HG03045 (cell line): ENCODE measurements around the gene RAPGEF5.
A peak's percentile ranks its signal among the peaks of the same experiment; 100 is the strongest.
"Not testable (repeated sequence)": the region's sequence is repeated elsewhere in the genome, so short reads cannot be mapped to it uniquely, and the experiment has no call there.

Experiments used
- ATAC-seq: cut with Tn5 transposase; IDR thresholded peaks from one replicate; pipeline ENCODE4 v1.9.1; 2021; ENCODE audit warnings: mild to moderate bottlenecking, moderate library complexity; ENCODE audit not compliant: unreplicated experiment

Gene RAPGEF5

GRCh38 chr7:22094413-22095342, 262.3 kb downstream of the RAPGEF5 start:
- no peak for ATAC-seq

GRCh38 chr7:22093936-22094335, 263.0 kb downstream of the RAPGEF5 start:
- ATAC-seq, result no peak

- no peak for ATAC-seq
These were observed 264.0 kb downstream of the RAPGEF5 start for GRCh38 chr7:22093001-22093400.

DNA sequence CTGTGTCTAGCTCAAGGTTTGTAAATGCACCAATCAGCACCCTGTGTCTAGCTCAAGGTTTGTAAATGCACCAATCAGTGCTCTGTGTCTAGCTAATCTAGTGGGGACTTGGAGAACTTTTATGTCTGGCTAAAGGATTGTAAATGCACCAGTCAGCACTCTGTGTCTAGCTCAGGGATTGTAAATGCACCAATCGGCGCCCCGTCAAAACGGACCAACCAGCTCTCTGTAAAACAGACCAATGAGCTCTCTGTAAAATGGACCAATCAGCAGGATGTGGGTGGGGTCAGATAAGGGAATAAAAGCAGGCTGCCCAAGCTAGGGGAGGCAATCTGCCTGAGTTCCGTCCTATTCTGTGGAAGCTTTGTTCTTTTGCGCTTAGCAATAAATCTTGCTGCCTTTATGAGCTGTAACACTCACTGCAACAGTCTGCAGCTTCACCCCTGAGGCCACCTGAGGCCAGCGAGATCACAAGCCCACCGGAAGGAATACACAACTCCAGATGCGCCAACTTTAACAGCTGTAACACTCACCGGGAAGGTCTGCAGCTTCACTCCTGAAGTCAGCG, 265.9 kb downstream of the RAPGEF5 start:
- ATAC-seq, result not testable (repeated sequence)

GRCh38 chr7:22090512-22090911, 266.4 kb downstream of the RAPGEF5 start:
- ATAC-seq, result no peak

GRCh38 chr7:22090107-22090506, 266.8 kb downstream of the RAPGEF5 start:
- no peak for ATAC-seq

- no peak for ATAC-seq
These were observed 268.1 kb downstream of the RAPGEF5 start for GRCh38 chr7:22088827-22089226.

- no peak for ATAC-seq
These were observed 269.1 kb downstream of the RAPGEF5 start for GRCh38 chr7:22087861-22088260.

DNA sequence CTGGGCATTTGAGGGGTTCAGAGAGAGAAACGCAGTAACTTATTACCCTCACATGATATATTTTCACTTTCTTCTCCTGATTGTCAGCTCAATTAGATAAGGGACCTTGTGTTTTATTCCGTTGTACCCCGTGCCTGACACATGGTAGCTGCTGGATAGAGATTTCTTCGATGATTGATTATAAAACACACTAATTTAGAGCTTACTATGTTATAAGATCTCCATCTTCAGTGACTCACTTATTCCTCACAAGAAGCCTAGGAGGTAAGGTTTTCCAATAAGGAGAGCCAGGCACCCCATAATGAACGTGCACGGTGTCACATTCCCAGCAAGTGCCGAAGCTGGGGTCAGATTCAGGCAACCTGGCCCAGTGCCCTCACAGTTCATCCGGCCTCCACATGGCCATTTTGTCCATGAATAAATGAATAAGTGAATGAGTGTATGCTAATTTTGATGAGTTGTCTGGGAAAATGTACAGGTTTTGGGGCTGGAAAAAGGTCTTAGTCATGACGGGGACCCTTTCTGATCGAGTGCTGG, 273.2 kb downstream of the RAPGEF5 start:
- ATAC-seq, result no peak

DNA sequence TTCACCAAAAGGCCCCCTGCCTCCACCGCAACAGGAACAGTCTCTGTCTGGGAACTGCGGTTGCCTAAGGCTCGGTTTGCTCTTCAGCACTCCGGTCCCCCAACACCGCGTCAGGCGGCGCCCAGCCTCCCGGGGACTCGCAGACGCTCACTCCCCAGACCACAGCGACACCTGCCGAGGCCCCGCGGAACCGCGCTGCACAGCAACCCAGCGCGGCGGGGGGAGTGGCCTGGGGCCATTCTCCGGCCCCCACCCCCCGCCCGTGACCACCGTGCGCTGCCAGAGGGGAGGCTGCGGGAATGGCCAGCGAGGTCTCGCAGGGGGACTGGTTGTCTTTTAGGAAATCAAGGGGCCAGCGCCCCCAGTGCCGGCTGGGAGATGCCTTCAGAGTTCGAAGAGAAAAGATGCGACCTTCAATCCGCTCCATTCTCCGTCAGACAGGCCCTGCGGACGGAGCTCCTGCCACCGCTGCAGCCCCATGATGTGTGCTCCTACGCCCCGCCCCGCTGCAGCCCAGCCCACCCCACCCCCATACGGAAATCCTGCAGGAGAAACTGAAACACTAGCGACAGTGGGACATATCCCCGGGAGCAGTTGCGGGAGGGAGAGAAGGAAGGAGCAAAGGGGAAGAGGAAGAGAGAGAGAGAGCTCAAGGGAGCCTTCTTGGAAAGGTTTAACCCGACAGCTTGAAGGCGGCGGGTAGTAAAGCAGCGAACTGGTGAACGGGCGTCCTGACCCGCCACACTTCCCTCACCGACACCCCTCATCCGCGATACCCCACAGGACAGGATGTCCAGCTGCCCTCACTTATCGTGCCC, 273.9 kb downstream of the RAPGEF5 start:
- ATAC-seq, result peak; percentile 98

DNA sequence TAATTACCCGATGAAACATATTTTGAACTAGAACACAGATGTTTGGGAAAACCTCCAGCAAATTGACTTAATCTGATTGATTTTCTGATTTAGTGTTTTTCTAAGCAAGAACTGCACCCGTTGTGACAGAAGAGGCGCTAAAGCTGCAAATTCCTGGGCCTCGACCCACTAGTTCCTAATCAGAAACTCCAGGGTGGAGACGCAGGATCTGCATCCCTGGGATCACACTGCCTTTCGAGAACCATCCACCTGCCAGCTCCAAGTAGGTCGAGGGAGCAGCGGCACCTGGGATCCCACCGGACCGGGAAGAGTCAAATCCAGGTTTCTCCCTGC, 274.4 kb downstream of the RAPGEF5 start:
- ATAC-seq, result peak; percentile 24

DNA sequence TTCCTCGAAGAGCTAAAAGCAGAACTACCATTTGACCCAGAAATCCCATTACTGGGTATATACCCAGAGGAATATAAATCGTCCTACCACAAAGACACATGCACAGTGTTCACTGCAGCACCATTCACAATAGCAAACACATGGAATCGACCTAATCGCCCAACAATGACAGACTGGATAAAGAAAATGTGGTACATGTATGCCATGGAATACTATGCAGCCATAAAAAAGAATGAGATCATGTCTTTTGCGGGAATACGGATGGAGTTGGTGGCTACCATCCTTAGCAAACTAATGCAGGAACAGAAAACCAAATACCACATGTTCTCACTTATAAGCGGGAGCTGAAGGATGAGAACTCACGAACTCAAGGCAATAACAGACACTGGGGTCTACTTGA, 276.7 kb downstream of the RAPGEF5 start:
- ATAC-seq, result not testable (repeated sequence)

DNA sequence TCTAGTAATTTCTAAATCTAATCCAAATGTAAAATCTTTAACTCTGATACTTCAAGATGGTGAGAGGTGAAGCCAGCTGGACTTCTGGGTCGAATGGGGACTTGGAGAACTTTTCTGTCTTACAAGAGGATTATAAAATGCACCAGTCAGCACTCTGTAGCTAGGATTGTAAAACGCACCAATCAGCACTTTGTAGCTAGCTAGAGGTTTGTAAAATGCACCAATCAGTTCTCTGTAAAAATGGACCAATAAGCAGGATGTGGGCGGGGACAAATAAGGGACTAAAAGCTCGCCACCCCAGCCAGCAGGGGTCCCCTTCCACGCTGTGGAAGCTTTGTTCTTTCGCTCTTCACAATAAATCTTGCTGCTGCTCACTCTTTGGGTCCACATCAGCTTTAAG, 278.1 kb downstream of the RAPGEF5 start:
- ATAC-seq, result not testable (repeated sequence)

DNA sequence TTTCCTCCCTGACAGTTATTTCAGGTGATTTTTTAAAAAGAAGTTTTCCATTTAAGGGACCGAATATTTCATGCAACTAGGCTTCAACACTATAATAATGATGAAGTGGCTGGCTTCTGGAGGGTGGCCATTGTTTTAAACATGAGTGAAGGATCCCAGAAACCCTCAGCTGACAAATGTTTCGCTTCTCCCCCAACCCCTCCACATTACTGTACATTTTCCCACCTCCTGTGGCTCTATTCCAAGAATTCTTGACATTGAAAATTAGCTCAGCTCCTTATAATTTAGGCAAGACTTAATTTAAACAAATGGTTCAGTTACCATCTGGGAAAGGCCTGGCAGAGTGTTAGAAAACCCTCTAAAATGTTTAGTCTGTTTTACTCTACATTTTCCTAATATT, 281.4 kb downstream of the RAPGEF5 start:
- no peak for ATAC-seq

GRCh38 chr7:22074897-22075296, 282.1 kb downstream of the RAPGEF5 start:
- no peak for ATAC-seq
